GM12878 (cell line): ENCODE results near the gene ZC3H7B. TPM values are rescaled to one million over a fixed set of nuclear protein-coding genes. Genes with fewer than 3 reads are reported as not detected.

Source experiments
- ATAC-seq: fragments of 200-7000 bp; cut with Tn5 transposase; 3 replicates; pipeline ENCODE4 v1.9.1; 2020; ENCODE audit warnings: mild to moderate bottlenecking, moderate library complexity
- BruUV-seq: library from RNA; stranded (reverse); fragments of 400-500 nt; replicated peaks from 2 replicates; lab custom pipeline; 2021; lab: Mats Ljungman, UMichigan
- CTCF ChIA-PET: fragments of 300-600 bp; sonication (Branson Sonifier 250); formaldehyde crosslinking; extraction: SDS; loops from one replicate; lab custom pipeline; 2021; ENCODE audit warnings: inconsistent platforms; lab: Yijun Ruan, JAX
- POLR2A ChIA-PET: fragments of 350-600 bp; formaldehyde crosslinking; extraction: SDS; loops from one replicate; lab custom pipeline; 2021; ENCODE audit warnings: inconsistent platforms; lab: Charles Lee
- RAD21 ChIA-PET: fragments of 300-600 bp; sonication (Branson Sonifier 250); formaldehyde crosslinking; loops from one replicate; lab custom pipeline; 2023; ENCODE audit warnings: antibody characterized with exemption; ENCODE audit not compliant: unreplicated experiment; lab: Charles Lee
- SMC1A ChIA-PET: fragments of 300-600 bp; sonication (Branson Sonifier 250); formaldehyde crosslinking; loops from one replicate; lab custom pipeline; 2023; ENCODE audit not compliant: unreplicated experiment, uncharacterized antibody; lab: Charles Lee
- DNase-seq: peaks from one replicate; pipeline ENCODE4 v3.0.0-alpha.2; 2011; ENCODE audit warnings: low read depth, low spot score
- FAIRE-seq: peaks from 3 replicates; lab custom pipeline; 2011; peaks lifted over from hg19 to GRCh38; lab: Jason Lieb, UNC
- H2AFZ ChIP-seq: 2 replicates; pipeline ENCODE4 v1.6.0; 2011; ENCODE audit warnings: low read depth, low read length, control low read depth; ENCODE audit not compliant: control insufficient read depth
- H3K27ac ChIP-seq: 2 replicates; pipeline ENCODE4 v1.5.1; 2011; ENCODE audit warnings: control low read depth; ENCODE audit not compliant: control insufficient read depth, insufficient read depth
- H3K27me3 ChIP-seq, 2 experiments: replicated peaks in 1 of 2; 2 replicates each; pipeline versions ENCODE4 v1.6.0 to v1.6.1; 2011; ENCODE audit warnings: low read length in 1 of 2; ENCODE audit not compliant: control insufficient read depth in 2 of 2, insufficient read depth in 2 of 2
- H3K36me3 ChIP-seq, 2 experiments: 2 replicates each; pipeline ENCODE4 v1.5.1; 2011; ENCODE audit warnings: low read length in 1 of 2; ENCODE audit not compliant: control insufficient read depth in 2 of 2, insufficient read depth in 2 of 2
- H3K4me1 ChIP-seq: 2 replicates; pipeline ENCODE4 v1.6.1; 2011; ENCODE audit warnings: mild to moderate bottlenecking, low read length, moderate library complexity, mixed read lengths; ENCODE audit not compliant: control insufficient read depth, insufficient read depth
- H3K4me2 ChIP-seq: 2 replicates; pipeline ENCODE4 v1.6.0; 2011; ENCODE audit warnings: control low read depth; ENCODE audit not compliant: control insufficient read depth, insufficient read depth
- H3K4me3 ChIP-seq: fragments of 200-600 bp; sonication (generic); 2 replicates; pipeline ENCODE4 v1.5.1; 2016
- H3K79me2 ChIP-seq: 2 replicates; pipeline ENCODE4 v1.6.0; 2011; ENCODE audit warnings: low read length; ENCODE audit not compliant: control insufficient read depth, insufficient read depth
- H3K9ac ChIP-seq: 2 replicates; pipeline ENCODE4 v1.8.0; 2011; ENCODE audit warnings: low read length, control low read depth, mixed read lengths; ENCODE audit not compliant: control insufficient read depth, insufficient read depth
- H3K9me3 ChIP-seq: replicated peaks from 3 replicates; pipeline ENCODE4 v1.5.1; 2011; ENCODE audit warnings: mild to moderate bottlenecking, low read length; ENCODE audit not compliant: control insufficient read depth, insufficient read depth
- H4K20me1 ChIP-seq: 2 replicates; pipeline ENCODE4 v1.6.0; 2011; ENCODE audit not compliant: control insufficient read depth, insufficient read depth
- CBFB ChIP-seq: IDR thresholded peaks from 2 replicates; pipeline ENCODE4 v1.6.1; 2016; ENCODE audit warnings: antibody characterized with exemption, low read depth
- ELK1 ChIP-seq: IDR thresholded peaks from 2 replicates; pipeline ENCODE4 v1.6.1; 2012; ENCODE audit warnings: low read depth, low read length, improper control_type of control experiment
- EZH2 ChIP-seq: IDR thresholded peaks from 2 replicates; pipeline ENCODE4 v1.6.1; 2012; ENCODE audit warnings: low read depth, mild to moderate bottlenecking, control low read depth, inconsistent platforms, low read length, borderline replicate concordance; ENCODE audit not compliant: control insufficient read depth
- FOXK2 ChIP-seq: fragments of 450-650 bp; IDR thresholded peaks from 2 replicates; pipeline ENCODE4 v1.6.1; 2017; ENCODE audit warnings: mild to moderate bottlenecking, moderate library complexity
- HCFC1 ChIP-seq: fragments of 150-350 bp; IDR thresholded peaks from 2 replicates; pipeline ENCODE4 v1.6.1; 2014; ENCODE audit warnings: low read length
- NFYA ChIP-seq: IDR thresholded peaks from 2 replicates; pipeline ENCODE4 v1.6.1; 2011; ENCODE audit warnings: low read depth, mild to moderate bottlenecking, low read length, improper control_type of control experiment, borderline replicate concordance
- PAX8 ChIP-seq: fragments of 450-650 bp; IDR thresholded peaks from 2 replicates; pipeline ENCODE4 v1.6.1; 2017; ENCODE audit warnings: mild to moderate bottlenecking, moderate library complexity
- RAD51 ChIP-seq: fragments of 450-650 bp; IDR thresholded peaks from 2 replicates; pipeline ENCODE4 v1.6.1; 2016; ENCODE audit warnings: moderate library complexity, mild to moderate bottlenecking, inconsistent platforms
- SREBF1 ChIP-seq: IDR thresholded peaks from 2 replicates; pipeline ENCODE4 v1.6.1; 2012; ENCODE audit warnings: mild to moderate bottlenecking, low read length
- SRF ChIP-seq, 2 experiments: IDR thresholded peaks; 2 replicates each; pipeline ENCODE4 v1.6.1; 2011; ENCODE audit warnings: low read depth in 2 of 2, low read length in 2 of 2, mild to moderate bottlenecking in 1 of 2, moderate library complexity in 1 of 2
- ZBTB33 ChIP-seq: fragments of 450-650 bp; IDR thresholded peaks from 2 replicates; pipeline ENCODE4 v1.6.1; 2017; ENCODE audit warnings: mild to moderate bottlenecking
- ZNF592 ChIP-seq: fragments of 450-650 bp; IDR thresholded peaks from 2 replicates; pipeline ENCODE4 v1.6.1; 2017; ENCODE audit warnings: mild to moderate bottlenecking, moderate library complexity
- WGBS: methylation state at CpG from one replicate; pipeline ENCODE4 v1.1.6; 2016; ENCODE audit warnings: low lambda C conversion rate; ENCODE audit not compliant: insufficient replicate concordance, insufficient coverage; ENCODE audit errors: missing lambda C conversion rate; 5-methylcytosine and 5-hydroxymethylcytosine counted together
- in situ Hi-C: fragments of 300-500 bp; cut with MboI; formaldehyde crosslinking; loops from 9 replicates; pipeline ENCODE4 v1.14.3; 2018; ENCODE audit warnings: mixed read lengths
- intact Hi-C: fragments of 100-400 bp; cut with micrococcal nuclease; formaldehyde crosslinking; loops from one replicate; pipeline ENCODE4 v1.14.2; 2022; ENCODE audit not compliant: unreplicated experiment
- polyA plus RNA-seq, 11 experiments: library from polyadenylated mRNA; depleted of rRNA in 4 of 11; unstranded in 6 of 11; stranded (reverse) in 5 of 11; fragments of >200 nt; fragmentation: Nextera tagmentation in 4 of 11; fragmentation: Illumina TruSeq in 1 of 11; extraction: Ambion mirVana in 4 of 11; extraction: Trizol in 1 of 11; gene quantifications; 1 replicate in 1 of 11; 2 replicates in 10 of 11; pipeline versions ENCODE4 v1.2.1 to v1.2.3, GENCODE V29; 2011 to 2016; ENCODE audit warnings: inconsistent platforms in 2 of 11, missing spikeins in 2 of 11, low read depth in 1 of 11
- total RNA-seq, 4 experiments: library from RNA; depleted of rRNA in 3 of 4; stranded (reverse); fragments of >200 nt in 3 of 4; fragmentation: Illumina TruSeq in 1 of 4; extraction: Trizol in 1 of 4; gene quantifications; 2 replicates each; pipeline versions ENCODE4 v1.2.1 to v1.2.3, GENCODE V29; 2013 to 2021

Gene ZC3H7B
- total and polyA plus RNA-seq, 10 of the 15 experiments (the other 5 are each of a cell fraction or from before 2014, with no cell fraction given): 0.26 to 52.3 (median 22.4) TPM

GRCh38 chr22:41352058-41352457, 50.7 kb downstream of the ZC3H7B start:
- intact Hi-C loops: no loop called here
- FAIRE-seq: no peak
- no peaks in the 10 kb centered on the region for H3K4me1 ChIP-seq
- no peaks in the 10 kb centered on the region for H3K27me3 ChIP-seq
- H3K27ac ChIP-seq: no peak overlapping the region
- in situ Hi-C loops: no loop called here
- no peak overlapping the region for H3K9ac ChIP-seq
- RAD21 ChIA-PET: no interaction called here
- CTCF ChIA-PET: no interaction called here
- POLR2A ChIA-PET: no interaction called here
- SMC1A ChIA-PET: no interaction called here
- H3K4me2 ChIP-seq: no peak overlapping the region
- no peaks in the 10 kb centered on the region for H3K79me2 ChIP-seq
- H2AFZ ChIP-seq: no peak overlapping the region
- peaks cover 26 to 43% of the 10 kb centered on the region in 2 experiments; a peak in 3 of 4 replicates for H3K36me3 ChIP-seq
- no TSS peak for BruUV-seq
- no peak for ATAC-seq
- TF ChIP-seq FOXK2: no peak
- no peak for TF ChIP-seq SREBF1
- no peak for TF ChIP-seq HCFC1
- TF ChIP-seq EZH2: no peak
- TF ChIP-seq PAX8: no peak
- no peak for TF ChIP-seq RAD51
- no peak for TF ChIP-seq SRF (IDR thresholded peaks at IDR 0.05; ENCODE audit: low read depth in 2 of 2, low read length in 2 of 2)
- no peak for TF ChIP-seq CBFB
- TF ChIP-seq NFYA: no peak
- no peak for TF ChIP-seq ELK1
- TF ChIP-seq ZNF592: no peak
- TF ChIP-seq ZBTB33: no peak
- no peaks in the 10 kb centered on the region for H3K9me3 ChIP-seq
- no peak for DNase-seq
- H3K4me3 ChIP-seq: no peak overlapping the region
- 97% methylated on average over 6 of the region's 6 CpGs for WGBS
- no peaks in the 10 kb centered on the region for H4K20me1 ChIP-seq
